HepG2 (cell line): ENCODE results near the gene TMEM141. TPM values are rescaled to one million over a fixed set of nuclear protein-coding genes. Genes with fewer than 3 reads are reported as not detected.
"Not testable (repeated sequence)": the region's sequence is repeated elsewhere in the genome, so short reads cannot be mapped to it uniquely, and the experiment has no call there.

Source experiments
- ATAC-seq: fragments of 200-7000 bp; cut with Tn5 transposase; 3 replicates; pipeline ENCODE4 v1.9.1; 2020; ENCODE audit warnings: mild to moderate bottlenecking, moderate library complexity
- BruUV-seq: library from RNA; stranded (reverse); fragments of 400-500 nt; replicated peaks from 2 replicates; lab custom pipeline; 2021; lab: Mats Ljungman, UMichigan
- CTCF ChIA-PET: fragments of 300-600 bp; formaldehyde crosslinking; extraction: SDS; loops from one replicate; lab custom pipeline; 2021; ENCODE audit warnings: low total read pairs, inconsistent platforms, low intra/inter-chr PET ratio; lab: Yijun Ruan, JAX
- POLR2A ChIA-PET: fragments of 350-600 bp; sonication (Branson Sonifier 250); formaldehyde crosslinking; loops from one replicate; lab custom pipeline; 2020; ENCODE audit warnings: antibody characterized with exemption, inconsistent platforms; lab: Yijun Ruan, JAX
- DNase-seq: peaks from one replicate; pipeline ENCODE4 v3.0.0-alpha.2; 2015; ENCODE audit warnings: low spot score
- FAIRE-seq: peaks from 3 replicates; lab custom pipeline; 2011; peaks lifted over from hg19 to GRCh38; lab: Jason Lieb, UNC
- H2AFZ ChIP-seq: one replicate; pipeline ENCODE4 v1.6.1; 2011; ENCODE audit warnings: low read length, inconsistent platforms
- H3K27ac ChIP-seq: fragments of 300-600 bp; 3 replicates; pipeline ENCODE4 v1.8.0; 2011; ENCODE audit warnings: mixed run types, mild to moderate bottlenecking, mixed read lengths, low read length, inconsistent platforms; ENCODE audit not compliant: insufficient read depth; ENCODE audit errors: extremely low read length
- H3K27me3 ChIP-seq, 2 experiments: fragments of 200-600 bp in 1 of 2; 2 replicates in 1 of 2; 3 replicates in 1 of 2; pipeline versions ENCODE4 v1.6.0 to v1.8.0; 2011; ENCODE audit warnings: low read length in 2 of 2, mild to moderate bottlenecking in 2 of 2, moderate library complexity in 2 of 2, inconsistent platforms in 1 of 2; ENCODE audit not compliant: insufficient read depth in 2 of 2, control insufficient read depth in 1 of 2
- H3K36me3 ChIP-seq, 2 experiments: fragments of 200-600 bp in 1 of 2; replicated peaks in 1 of 2; 2 replicates in 1 of 2; 3 replicates in 1 of 2; pipeline versions ENCODE4 v1.5.1 to v1.8.0; 2011; ENCODE audit warnings: low read length in 2 of 2, inconsistent platforms in 1 of 2; ENCODE audit not compliant: insufficient read depth in 2 of 2, control insufficient read depth in 1 of 2
- H3K4me1 ChIP-seq: 2 replicates; pipeline ENCODE4 v1.5.1; 2012; ENCODE audit warnings: low read length, inconsistent platforms; ENCODE audit not compliant: insufficient read depth
- H3K4me2 ChIP-seq: 2 replicates; pipeline ENCODE4 v1.6.0; 2011; ENCODE audit warnings: low read depth, low read length, inconsistent platforms
- H3K4me3 ChIP-seq, 3 experiments: fragments of 200-600 bp in 1 of 3; sonication (generic), shearing (Covaris generic) in 1 of 3; replicated peaks in 1 of 3; 2 replicates each; pipeline ENCODE4 v1.5.1; 2011 to 2016; ENCODE audit warnings: low read length in 3 of 3, inconsistent platforms in 2 of 3, low read depth in 2 of 3, mild to moderate bottlenecking in 2 of 3, control low read depth in 1 of 3, mixed read lengths in 1 of 3; ENCODE audit not compliant: insufficient read depth in 1 of 3
- H3K79me2 ChIP-seq: one replicate; pipeline ENCODE4 v1.6.1; 2011; ENCODE audit warnings: low read length, inconsistent platforms; ENCODE audit not compliant: insufficient read depth
- H3K9ac ChIP-seq: 2 replicates; pipeline ENCODE4 v1.6.0; 2011; ENCODE audit warnings: mild to moderate bottlenecking, low read depth, low read length, inconsistent platforms; ENCODE audit not compliant: insufficient read depth
- H3K9me3 ChIP-seq: 2 replicates; pipeline ENCODE4 v1.5.1; 2012; ENCODE audit warnings: mild to moderate bottlenecking, low read length
- H4K20me1 ChIP-seq: 2 replicates; pipeline ENCODE4 v1.6.0; 2011; ENCODE audit warnings: inconsistent platforms, mild to moderate bottlenecking, low read length, moderate library complexity; ENCODE audit not compliant: insufficient read depth
- ATF1 ChIP-seq: IDR thresholded peaks from 2 replicates; pipeline ENCODE4 v1.6.1; 2016; ENCODE audit warnings: mild to moderate bottlenecking, control low read depth
- GABPB1 ChIP-seq: IDR thresholded peaks from 2 replicates; pipeline ENCODE4 v1.6.1; 2016; ENCODE audit warnings: mild to moderate bottlenecking, missing genetic modification reagents, moderate library complexity, missing compliant biosample characterization
- GATAD2A ChIP-seq: IDR thresholded peaks from 2 replicates; pipeline ENCODE4 v1.6.1; 2016
- MED1 ChIP-seq: sonication (generic); formaldehyde crosslinking; IDR thresholded peaks from 2 replicates; pipeline ENCODE4 v1.4.0; 2020; ENCODE audit warnings: missing genetic modification reagents
- RAD51 ChIP-seq: fragments of 450-650 bp; IDR thresholded peaks from 2 replicates; pipeline ENCODE4 v1.6.1; 2016; ENCODE audit warnings: borderline replicate concordance
- STAG1 ChIP-seq: sonication (generic); formaldehyde crosslinking; IDR thresholded peaks from 2 replicates; pipeline ENCODE4 v1.4.0; 2020; ENCODE audit warnings: missing genetic modification reagents
- ZNF317 ChIP-seq: sonication (generic); formaldehyde crosslinking; IDR thresholded peaks from 2 replicates; pipeline ENCODE4 v1.5.0; 2020; ENCODE audit warnings: mild to moderate bottlenecking, missing genetic modification reagents
- WGBS: methylation state at CpG from one replicate; pipeline ENCODE4 v1.1.6; 2017; ENCODE audit warnings: low lambda C conversion rate; 5-methylcytosine and 5-hydroxymethylcytosine counted together
- in situ Hi-C: cut with HindIII; loops from 2 replicates; pipeline ENCODE4 v1.10.0; 2017; ENCODE audit warnings: low pct_unique_long_range_greater_than_20kb; ENCODE audit not compliant: extremely low pct_ligation_motif_present
- intact Hi-C: fragments of 100-400 bp; cut with micrococcal nuclease; formaldehyde crosslinking; loops from one replicate; pipeline ENCODE4 v1.10.0; 2022; ENCODE audit not compliant: unreplicated experiment
- polyA plus RNA-seq, 8 experiments: library from polyadenylated mRNA; depleted of rRNA in 3 of 8; stranded (reverse) in 7 of 8; unstranded in 1 of 8; fragments of >200 nt; fragmentation: Illumina TruSeq in 4 of 8; extraction: Trizol in 4 of 8; gene quantifications; 2 replicates each; pipeline versions ENCODE4 v1.2.1 to v1.2.3, GENCODE V29; 2011 to 2016; ENCODE audit warnings: low read depth in 4 of 8, missing spikeins in 1 of 8, mixed read lengths in 1 of 8; ENCODE audit not compliant: insufficient read depth in 1 of 8
- total RNA-seq, 5 experiments: library from RNA; depleted of rRNA; stranded (reverse); fragments of >200 nt; fragmentation: Illumina TruSeq; extraction: Trizol; gene quantifications; 2 replicates each; pipeline ENCODE4 v1.2.3, GENCODE V29; 2016; ENCODE audit warnings: low read depth in 1 of 5
- TF ChIP-seq, protein P1 (sequence below): sonication (generic); formaldehyde crosslinking; IDR thresholded peaks from 2 replicates; pipeline ENCODE4 v1.4.0; 2020; ENCODE audit warnings: missing genetic modification reagents
- TF ChIP-seq, protein P2 (sequence below): sonication (generic); formaldehyde crosslinking; IDR thresholded peaks from 2 replicates; pipeline ENCODE4 v1.4.0; 2020; ENCODE audit warnings: missing genetic modification reagents
- TF ChIP-seq, protein P3 (sequence below), 2 experiments: sonication (generic) in 1 of 2; formaldehyde crosslinking in 1 of 2; IDR thresholded peaks; 2 replicates each; pipeline versions ENCODE4 v1.5.1 to v1.6.1; 2011 to 2020; ENCODE audit warnings: borderline replicate concordance in 1 of 2, low read depth in 1 of 2, low read length in 1 of 2, mild to moderate bottlenecking in 1 of 2, missing genetic modification reagents in 1 of 2, moderate library complexity in 1 of 2

TMEM141 gene
- total and polyA plus RNA-seq, 2 of the 13 experiments (the other 11 are each of a cell fraction or from before 2014, with no cell fraction given) = 81.0 to 202 TPM

DNA sequence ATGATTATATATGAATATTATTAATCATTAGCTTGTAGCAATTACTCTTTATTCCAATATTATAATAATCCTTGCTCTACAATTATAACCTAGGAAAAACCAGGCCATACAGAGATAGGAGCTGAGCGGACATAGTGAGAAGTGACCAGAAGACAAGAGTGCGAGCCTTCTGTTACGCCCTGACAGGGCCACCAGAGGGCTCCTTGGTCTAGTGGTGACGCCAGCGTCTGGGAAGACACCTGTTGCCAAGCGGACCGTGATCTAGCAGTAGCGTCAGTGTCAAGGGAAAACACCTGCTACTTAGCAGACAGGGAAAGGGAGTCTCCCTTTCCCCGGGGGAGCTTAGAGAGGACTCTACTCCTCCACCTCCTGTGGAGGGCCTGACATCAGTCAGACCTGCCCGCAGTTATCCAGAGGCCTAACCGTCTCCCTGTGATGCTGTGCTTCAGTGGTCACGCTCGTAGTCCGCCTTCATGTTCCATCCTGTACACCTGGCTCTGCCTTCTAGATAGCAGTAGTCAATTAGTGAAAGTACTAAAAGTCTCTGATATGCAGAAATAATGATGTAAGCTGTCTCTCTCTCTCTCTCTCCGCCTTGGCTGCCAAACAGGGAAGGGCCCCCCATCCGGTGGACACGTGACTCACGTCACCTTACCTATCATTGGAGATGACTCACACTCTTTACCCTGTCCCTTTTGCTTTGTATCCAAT, 24.6 kb upstream of the TMEM141 start:
- 23% methylated on average over 8 of the region's 18 CpGs for WGBS
- peak; percentile 23 for FAIRE-seq
- ATAC-seq, H3K9me3 ChIP-seq, DNase-seq, H3K27me3 ChIP-seq, H3K36me3 ChIP-seq, intact Hi-C loops, H4K20me1 ChIP-seq, H2AFZ ChIP-seq, in situ Hi-C loops, BruUV-seq, H3K79me2 ChIP-seq, H3K27ac ChIP-seq, H3K9ac ChIP-seq: not testable (repeated sequence)
- Histone ChIP-seq H3K4me2 (peak overlapping the region; percentile 42), H3K4me3 (0 out of 6 replicates have a peak overlapping the region, but pooled peaks of 1 of the 3 experiments have one; percentile 50), H3K4me1 (peaks cover 60% of the 10 kb centered on the region)
- CTCF ChIA-PET = interaction anchor here (1.6 kb wide), 1 partner anchor 18 kb away, joined by 7 read pairs; no protein-coding TSS in a partner anchor
- POLR2A ChIA-PET = interaction anchor here (0.6 kb wide), 2 partner anchors 13 to 31 kb away, joined by 3 to 4 read pairs; no protein-coding TSS in a partner anchor
- TF ChIP-seq GATAD2A = 0 out of 2 replicates have a peak, but pooled peaks have one; percentile 8
- peak; percentile 56 for TF ChIP-seq STAG1
- TF ChIP-seq, protein P1, sequence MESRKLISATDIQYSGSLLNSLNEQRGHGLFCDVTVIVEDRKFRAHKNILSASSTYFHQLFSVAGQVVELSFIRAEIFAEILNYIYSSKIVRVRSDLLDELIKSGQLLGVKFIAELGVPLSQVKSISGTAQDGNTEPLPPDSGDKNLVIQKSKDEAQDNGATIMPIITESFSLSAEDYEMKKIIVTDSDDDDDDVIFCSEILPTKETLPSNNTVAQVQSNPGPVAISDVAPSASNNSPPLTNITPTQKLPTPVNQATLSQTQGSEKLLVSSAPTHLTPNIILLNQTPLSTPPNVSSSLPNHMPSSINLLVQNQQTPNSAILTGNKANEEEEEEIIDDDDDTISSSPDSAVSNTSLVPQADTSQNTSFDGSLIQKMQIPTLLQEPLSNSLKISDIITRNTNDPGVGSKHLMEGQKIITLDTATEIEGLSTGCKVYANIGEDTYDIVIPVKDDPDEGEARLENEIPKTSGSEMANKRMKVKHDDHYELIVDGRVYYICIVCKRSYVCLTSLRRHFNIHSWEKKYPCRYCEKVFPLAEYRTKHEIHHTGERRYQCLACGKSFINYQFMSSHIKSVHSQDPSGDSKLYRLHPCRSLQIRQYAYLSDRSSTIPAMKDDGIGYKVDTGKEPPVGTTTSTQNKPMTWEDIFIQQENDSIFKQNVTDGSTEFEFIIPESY (CRISPR knock-in tag) = 0 out of 2 replicates have a peak, but pooled peaks have one; percentile 5
- TF ChIP-seq, protein P2, sequence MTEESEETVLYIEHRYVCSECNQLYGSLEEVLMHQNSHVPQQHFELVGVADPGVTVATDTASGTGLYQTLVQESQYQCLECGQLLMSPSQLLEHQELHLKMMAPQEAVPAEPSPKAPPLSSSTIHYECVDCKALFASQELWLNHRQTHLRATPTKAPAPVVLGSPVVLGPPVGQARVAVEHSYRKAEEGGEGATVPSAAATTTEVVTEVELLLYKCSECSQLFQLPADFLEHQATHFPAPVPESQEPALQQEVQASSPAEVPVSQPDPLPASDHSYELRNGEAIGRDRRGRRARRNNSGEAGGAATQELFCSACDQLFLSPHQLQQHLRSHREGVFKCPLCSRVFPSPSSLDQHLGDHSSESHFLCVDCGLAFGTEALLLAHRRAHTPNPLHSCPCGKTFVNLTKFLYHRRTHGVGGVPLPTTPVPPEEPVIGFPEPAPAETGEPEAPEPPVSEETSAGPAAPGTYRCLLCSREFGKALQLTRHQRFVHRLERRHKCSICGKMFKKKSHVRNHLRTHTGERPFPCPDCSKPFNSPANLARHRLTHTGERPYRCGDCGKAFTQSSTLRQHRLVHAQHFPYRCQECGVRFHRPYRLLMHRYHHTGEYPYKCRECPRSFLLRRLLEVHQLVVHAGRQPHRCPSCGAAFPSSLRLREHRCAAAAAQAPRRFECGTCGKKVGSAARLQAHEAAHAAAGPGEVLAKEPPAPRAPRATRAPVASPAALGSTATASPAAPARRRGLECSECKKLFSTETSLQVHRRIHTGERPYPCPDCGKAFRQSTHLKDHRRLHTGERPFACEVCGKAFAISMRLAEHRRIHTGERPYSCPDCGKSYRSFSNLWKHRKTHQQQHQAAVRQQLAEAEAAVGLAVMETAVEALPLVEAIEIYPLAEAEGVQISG = 0 out of 2 replicates have a peak, but pooled peaks have one; percentile 14
- 0 out of 2 replicates have a peak, but pooled peaks have one; percentile 11 for TF ChIP-seq GABPB1 (CRISPR knock-in tag)
- TF ChIP-seq RAD51 = peak; percentile 72; the same call in 1 of the 2 replicates
- TF ChIP-seq MED1 (CRISPR knock-in tag) = 0 out of 2 replicates have a peak, but pooled peaks have one; percentile 17
- 0 out of 2 replicates have a peak, but pooled peaks have one; percentile 41 for TF ChIP-seq ATF1 (CRISPR knock-in tag)
- peak; percentile 55; the same call in 1 of the 2 replicates for TF ChIP-seq ZNF317 (CRISPR knock-in tag)
- TF ChIP-seq, protein P3, sequence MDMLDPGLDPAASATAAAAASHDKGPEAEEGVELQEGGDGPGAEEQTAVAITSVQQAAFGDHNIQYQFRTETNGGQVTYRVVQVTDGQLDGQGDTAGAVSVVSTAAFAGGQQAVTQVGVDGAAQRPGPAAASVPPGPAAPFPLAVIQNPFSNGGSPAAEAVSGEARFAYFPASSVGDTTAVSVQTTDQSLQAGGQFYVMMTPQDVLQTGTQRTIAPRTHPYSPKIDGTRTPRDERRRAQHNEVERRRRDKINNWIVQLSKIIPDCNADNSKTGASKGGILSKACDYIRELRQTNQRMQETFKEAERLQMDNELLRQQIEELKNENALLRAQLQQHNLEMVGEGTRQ (IDR thresholded peaks at IDR 0.05; ENCODE audit: low read depth, low read length) = not testable (repeated sequence)
- TF ChIP-seq, protein P3 (CRISPR knock-in tag; IDR thresholded peaks at IDR 0.05; ENCODE audit: borderline replicate concordance) = peak; percentile 74; the same call in 1 of the 2 replicates
